HEK293 (cell line): ENCODE results near the gene STARD13.

Experiments
- MYNN ChIP-seq: fragments of 450-650 bp; formaldehyde crosslinking; IDR thresholded peaks from 2 replicates; pipeline ENCODE4 v1.5.1; 2016; ENCODE audit warnings: missing biosample characterization, missing genetic modification characterization, borderline replicate concordance
- ZBTB20 ChIP-seq: fragments of 450-650 bp; formaldehyde crosslinking; IDR thresholded peaks from 2 replicates; pipeline ENCODE4 v1.5.1; 2016; ENCODE audit warnings: missing biosample characterization, missing genetic modification characterization
- ZNF16 ChIP-seq: fragments of 450-650 bp; formaldehyde crosslinking; IDR thresholded peaks from 2 replicates; pipeline ENCODE4 v1.5.1; 2016; ENCODE audit warnings: low read depth, missing biosample characterization, missing genetic modification characterization
- ZNF423 ChIP-seq: fragments of 450-650 bp; formaldehyde crosslinking; IDR thresholded peaks from 2 replicates; pipeline ENCODE4 v1.5.1; 2016; ENCODE audit warnings: missing biosample characterization, missing genetic modification characterization
- ZNF560 ChIP-seq: fragments of 450-650 bp; formaldehyde crosslinking; IDR thresholded peaks from 2 replicates; pipeline ENCODE4 v1.5.1; 2017; ENCODE audit warnings: missing biosample characterization, missing genetic modification characterization, borderline replicate concordance
- ZNF561 ChIP-seq: fragments of 450-650 bp; IDR thresholded peaks from 2 replicates; pipeline ENCODE4 v1.5.1; 2018; ENCODE audit warnings: missing biosample characterization, missing genetic modification characterization, borderline replicate concordance
- ZNF792 ChIP-seq: fragments of 450-650 bp; formaldehyde crosslinking; IDR thresholded peaks from 2 replicates; pipeline ENCODE4 v1.5.1; 2016; ENCODE audit warnings: missing biosample characterization, missing genetic modification characterization
- TF ChIP-seq, protein P1 (sequence below): fragments of 450-650 bp; formaldehyde crosslinking; IDR thresholded peaks from 2 replicates; pipeline ENCODE4 v1.5.1; 2016; ENCODE audit warnings: missing biosample characterization, missing genetic modification characterization
- TF ChIP-seq, protein P2 (sequence below): fragments of 450-650 bp; formaldehyde crosslinking; IDR thresholded peaks from 2 replicates; pipeline ENCODE4 v1.5.1; 2016; ENCODE audit warnings: missing biosample characterization, missing genetic modification characterization

DNA sequence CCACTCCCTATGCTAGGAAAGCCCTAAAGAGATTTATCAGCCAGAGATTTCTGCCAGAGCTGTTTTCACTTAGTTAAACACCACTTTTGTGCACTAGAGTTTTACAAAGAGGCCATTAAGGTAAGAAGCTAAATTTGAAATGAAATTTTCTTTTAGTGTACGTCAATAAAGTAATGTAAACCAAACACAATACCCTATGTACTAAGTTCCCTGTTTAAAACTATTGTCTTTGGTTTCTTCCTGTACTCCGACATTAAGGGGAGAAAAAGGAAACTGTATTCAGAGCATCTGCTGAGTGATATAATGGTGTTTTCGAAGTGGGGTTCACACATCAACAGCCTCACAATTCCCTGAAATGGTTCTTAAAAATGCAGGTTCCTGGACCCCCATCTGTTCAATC lies 40.7 kb upstream of the STARD13 start:
- TF ChIP-seq ZNF16 (tag by site-specific recombination) (no peak), ZNF561 (tag by site-specific recombination) (no peak), MYNN (tag by site-specific recombination) (no peak), ZNF560 (tag by site-specific recombination) (no peak), ZBTB20 (tag by site-specific recombination) (no peak), ZNF423 (tag by site-specific recombination) (no peak), ZNF792 (tag by site-specific recombination) (no peak)
- TF ChIP-seq, protein P1, sequence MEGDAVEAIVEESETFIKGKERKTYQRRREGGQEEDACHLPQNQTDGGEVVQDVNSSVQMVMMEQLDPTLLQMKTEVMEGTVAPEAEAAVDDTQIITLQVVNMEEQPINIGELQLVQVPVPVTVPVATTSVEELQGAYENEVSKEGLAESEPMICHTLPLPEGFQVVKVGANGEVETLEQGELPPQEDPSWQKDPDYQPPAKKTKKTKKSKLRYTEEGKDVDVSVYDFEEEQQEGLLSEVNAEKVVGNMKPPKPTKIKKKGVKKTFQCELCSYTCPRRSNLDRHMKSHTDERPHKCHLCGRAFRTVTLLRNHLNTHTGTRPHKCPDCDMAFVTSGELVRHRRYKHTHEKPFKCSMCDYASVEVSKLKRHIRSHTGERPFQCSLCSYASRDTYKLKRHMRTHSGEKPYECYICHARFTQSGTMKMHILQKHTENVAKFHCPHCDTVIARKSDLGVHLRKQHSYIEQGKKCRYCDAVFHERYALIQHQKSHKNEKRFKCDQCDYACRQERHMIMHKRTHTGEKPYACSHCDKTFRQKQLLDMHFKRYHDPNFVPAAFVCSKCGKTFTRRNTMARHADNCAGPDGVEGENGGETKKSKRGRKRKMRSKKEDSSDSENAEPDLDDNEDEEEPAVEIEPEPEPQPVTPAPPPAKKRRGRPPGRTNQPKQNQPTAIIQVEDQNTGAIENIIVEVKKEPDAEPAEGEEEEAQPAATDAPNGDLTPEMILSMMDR (tag by site-specific recombination), result no peak
- TF ChIP-seq, protein P2, sequence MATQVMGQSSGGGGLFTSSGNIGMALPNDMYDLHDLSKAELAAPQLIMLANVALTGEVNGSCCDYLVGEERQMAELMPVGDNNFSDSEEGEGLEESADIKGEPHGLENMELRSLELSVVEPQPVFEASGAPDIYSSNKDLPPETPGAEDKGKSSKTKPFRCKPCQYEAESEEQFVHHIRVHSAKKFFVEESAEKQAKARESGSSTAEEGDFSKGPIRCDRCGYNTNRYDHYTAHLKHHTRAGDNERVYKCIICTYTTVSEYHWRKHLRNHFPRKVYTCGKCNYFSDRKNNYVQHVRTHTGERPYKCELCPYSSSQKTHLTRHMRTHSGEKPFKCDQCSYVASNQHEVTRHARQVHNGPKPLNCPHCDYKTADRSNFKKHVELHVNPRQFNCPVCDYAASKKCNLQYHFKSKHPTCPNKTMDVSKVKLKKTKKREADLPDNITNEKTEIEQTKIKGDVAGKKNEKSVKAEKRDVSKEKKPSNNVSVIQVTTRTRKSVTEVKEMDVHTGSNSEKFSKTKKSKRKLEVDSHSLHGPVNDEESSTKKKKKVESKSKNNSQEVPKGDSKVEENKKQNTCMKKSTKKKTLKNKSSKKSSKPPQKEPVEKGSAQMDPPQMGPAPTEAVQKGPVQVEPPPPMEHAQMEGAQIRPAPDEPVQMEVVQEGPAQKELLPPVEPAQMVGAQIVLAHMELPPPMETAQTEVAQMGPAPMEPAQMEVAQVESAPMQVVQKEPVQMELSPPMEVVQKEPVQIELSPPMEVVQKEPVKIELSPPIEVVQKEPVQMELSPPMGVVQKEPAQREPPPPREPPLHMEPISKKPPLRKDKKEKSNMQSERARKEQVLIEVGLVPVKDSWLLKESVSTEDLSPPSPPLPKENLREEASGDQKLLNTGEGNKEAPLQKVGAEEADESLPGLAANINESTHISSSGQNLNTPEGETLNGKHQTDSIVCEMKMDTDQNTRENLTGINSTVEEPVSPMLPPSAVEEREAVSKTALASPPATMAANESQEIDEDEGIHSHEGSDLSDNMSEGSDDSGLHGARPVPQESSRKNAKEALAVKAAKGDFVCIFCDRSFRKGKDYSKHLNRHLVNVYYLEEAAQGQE, result no peak
